Activated CD4-positive, alpha-beta T cell treated with anti-CD3 and anti-CD28 coated beads, Interleukin-2, amount 50 U/mL, for 4 hours (primary cell): Measurements from ENCODE around the gene FBXL7.

Experiments used
- DNase-seq, 2 experiments: peaks; one replicate each; pipeline ENCODE4 v3.0.0-alpha.2; 2020

Gene FBXL7

GRCh38 chr5:15585841-15586591 lies 86.0 kb downstream of the FBXL7 start:
- DNase-seq = no peak

- DNase-seq = no peak
Observed at GRCh38 chr5:15587916-15588315, 87.9 kb downstream of the FBXL7 start.

GRCh38 chr5:15592728-15593127 lies 92.7 kb downstream of the FBXL7 start:
- DNase-seq = no peak

- DNase-seq = no peak
Observed at GRCh38 chr5:15594977-15595568, 95.1 kb downstream of the FBXL7 start.

GRCh38 chr5:15595929-15596328 lies 95.9 kb downstream of the FBXL7 start:
- no peak for DNase-seq

DNA sequence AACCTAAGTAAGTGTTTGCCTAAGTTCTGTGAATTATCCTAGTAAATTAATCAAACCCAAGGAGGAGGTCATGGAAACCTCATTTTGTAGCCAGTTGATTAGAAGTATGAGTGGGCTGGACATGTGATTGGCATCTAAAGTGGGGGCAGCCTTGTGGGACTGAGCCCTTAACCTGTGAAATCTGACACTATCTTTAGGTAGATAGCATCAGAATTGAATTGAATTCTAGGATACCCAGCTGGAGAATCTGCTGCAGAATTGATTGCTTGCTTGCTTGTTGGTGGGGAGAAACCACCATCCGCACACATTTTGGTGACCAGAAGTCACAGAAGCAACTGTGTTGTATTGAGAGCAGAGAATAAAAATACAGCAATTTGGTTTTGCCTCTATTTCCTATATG lies 97.0 kb downstream of the FBXL7 start:
- DNase-seq = no peak

GRCh38 chr5:15597804-15598203 lies 97.8 kb downstream of the FBXL7 start:
- no peak for DNase-seq

DNA sequence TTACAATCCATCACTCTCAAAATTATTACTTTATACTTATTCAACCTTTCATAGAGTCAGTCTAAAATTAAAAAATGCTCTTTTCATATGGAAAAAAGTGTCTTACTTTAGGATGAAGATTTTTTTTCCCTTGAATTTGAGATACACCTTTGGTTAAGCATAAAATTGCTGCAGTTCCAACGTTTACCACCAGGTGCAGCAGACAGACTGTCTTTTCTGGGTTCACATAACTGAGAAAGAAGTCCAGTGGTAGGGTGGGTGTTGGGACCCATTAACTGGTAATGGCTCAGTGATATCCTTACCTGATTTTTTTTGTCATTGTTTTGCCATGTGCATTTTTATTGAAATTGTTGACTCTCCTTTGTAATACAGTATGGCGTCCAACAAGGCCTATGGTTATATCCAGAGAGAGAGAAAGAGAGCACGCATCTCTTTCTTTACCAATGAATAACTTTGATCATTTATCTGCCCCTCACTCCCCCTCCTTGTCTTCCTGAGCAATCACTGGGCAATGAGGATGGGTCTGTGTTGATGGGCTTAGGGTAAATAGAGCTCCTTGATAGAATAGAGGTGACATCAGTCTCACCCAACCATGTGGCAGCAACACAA lies 98.4 kb downstream of the FBXL7 start:
- DNase-seq = no peak

DNA sequence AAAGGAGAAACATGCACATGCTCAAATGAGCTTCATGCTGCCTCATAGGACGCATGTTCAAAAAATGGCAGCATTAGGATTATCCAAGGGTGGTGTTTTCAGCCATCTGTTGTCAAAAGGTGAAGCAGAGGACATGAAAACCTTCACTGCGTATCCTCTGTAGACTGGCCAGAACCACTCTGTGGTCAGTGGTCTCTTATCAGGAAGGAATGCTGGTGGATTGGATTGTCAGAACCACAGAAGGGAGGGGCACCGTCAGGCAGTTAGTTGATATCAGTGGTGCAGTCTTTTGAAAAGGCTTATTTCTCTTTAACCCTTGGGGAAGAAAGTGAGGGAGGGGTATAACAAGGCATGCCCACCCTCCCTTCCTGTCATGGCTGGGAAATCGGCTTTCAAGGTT lies 100.1 kb downstream of the FBXL7 start:
- DNase-seq = no peak

DNA sequence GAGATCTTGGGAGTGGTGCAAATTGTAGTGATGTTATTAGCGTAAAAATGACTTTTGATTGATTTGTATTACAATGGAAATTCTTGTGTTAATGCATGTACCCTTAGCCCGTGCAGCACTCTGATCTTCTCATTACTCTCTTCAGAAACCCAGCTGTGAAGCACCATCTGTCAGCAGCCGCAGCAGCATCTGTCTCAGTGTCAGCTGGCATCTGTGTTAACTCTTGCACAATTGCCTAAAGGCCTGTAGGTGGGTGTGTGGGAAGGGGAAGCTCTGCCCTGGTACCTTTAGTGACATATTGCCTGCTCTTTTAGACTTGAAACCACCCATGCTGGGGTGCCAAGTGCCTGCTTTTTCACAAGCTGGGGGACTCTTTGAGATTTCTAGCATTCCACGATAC lies 101.3 kb downstream of the FBXL7 start:
- DNase-seq = no peak

GRCh38 chr5:15601853-15602252 lies 101.9 kb downstream of the FBXL7 start:
- DNase-seq = no peak

DNA sequence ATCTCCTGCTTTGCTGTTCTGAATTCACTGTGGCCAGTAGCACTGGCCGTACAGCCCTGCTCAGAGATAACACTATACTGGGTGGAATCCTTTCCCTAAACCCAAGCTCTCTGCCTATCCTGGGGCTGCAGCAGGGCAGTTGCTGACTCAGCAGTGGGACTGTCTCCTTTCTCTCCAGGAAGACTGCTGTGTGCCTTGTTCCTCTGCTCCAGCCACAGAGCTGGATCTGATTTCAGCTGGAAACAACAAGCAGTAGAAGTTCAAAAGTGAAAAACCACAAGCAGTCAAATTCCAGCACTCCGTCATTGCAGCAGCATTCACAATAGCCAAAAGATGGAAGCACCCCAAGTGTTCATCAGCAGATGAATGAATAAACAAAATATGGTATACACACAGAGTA lies 105.0 kb downstream of the FBXL7 start:
- DNase-seq = no peak

- DNase-seq = no peak
Observed at GRCh38 chr5:15606197-15606596, 106.2 kb downstream of the FBXL7 start.

- no peak for DNase-seq
Observed at GRCh38 chr5:15607076-15607475, 107.1 kb downstream of the FBXL7 start.

DNA sequence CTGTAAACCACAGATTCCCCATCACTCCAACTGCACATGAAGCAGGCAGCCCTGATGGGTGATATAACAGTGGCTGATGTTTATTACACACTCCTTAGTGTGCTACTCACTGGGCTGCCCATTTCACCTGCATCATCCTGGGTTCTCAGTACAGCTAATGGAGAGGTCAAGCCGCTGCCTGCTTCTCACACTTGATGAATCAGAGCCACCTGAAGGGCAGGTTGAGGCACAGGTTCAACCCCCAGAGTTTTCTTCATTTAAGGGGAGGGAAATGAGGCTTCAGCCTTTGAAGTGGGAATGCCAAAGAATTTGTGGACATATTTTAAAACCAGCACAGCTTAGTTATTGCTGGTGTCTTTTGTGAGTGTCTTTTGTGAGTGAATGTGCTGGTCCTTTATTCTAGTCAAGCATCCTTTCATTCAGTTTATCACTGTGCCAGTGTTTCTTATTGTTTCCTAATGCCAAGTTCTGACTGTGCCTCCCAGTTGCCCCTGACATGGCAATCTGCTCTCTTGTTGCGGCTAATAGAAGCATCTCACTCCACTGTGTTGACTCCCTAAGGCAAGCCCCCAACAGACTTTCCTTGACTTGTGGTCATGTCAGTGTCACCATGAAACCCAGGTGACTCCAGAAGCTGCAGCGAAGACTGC lies 109.2 kb downstream of the FBXL7 start:
- DNase-seq = no peak

- no peak for DNase-seq
Observed at GRCh38 chr5:15610216-15610615, 110.2 kb downstream of the FBXL7 start.

GRCh38 chr5:15611008-15611407 lies 111.0 kb downstream of the FBXL7 start:
- no peak for DNase-seq

GRCh38 chr5:15612915-15613635 lies 113.1 kb downstream of the FBXL7 start:
- DNase-seq = no peak

DNA sequence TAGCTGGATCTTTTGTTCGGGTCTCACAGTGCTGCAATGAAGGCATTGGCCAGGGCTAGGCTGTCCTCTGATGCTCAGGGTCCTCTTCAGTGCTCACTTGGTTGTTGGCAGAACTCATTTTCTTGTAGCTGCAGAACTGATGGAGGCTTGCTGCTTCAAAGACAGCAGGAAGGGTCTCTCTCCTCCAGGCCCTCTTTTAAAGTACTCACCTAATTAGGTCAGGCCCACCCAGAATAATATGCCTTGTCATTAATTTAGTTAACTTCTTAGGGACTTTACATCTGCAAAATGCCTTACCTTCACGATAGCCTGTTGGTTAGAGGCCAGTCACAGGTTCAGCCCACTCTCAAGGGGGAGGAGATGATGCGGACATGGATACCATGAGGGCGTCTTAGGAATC lies 114.7 kb downstream of the FBXL7 start:
- DNase-seq = no peak

DNA sequence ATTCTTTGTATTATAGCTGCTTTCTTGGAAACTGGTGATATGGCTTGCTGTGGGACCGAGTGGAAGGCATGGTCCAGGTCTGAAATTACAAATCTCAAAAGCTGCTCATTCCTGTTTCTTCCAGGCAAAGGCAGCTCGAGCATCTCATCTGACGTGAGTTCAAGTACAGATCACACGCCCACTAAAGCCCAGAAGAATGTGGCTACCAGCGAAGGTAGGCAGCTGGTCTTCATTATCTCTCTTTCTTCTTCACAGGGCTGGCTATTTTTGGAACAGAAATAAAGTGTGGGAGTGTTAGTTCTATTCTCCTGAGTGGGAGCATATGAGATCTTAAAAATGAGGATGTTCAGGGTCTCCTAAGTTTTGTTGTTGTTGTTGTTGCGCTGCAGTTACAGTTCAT lies 115.9 kb downstream of the FBXL7 start:
- DNase-seq = no peak

GRCh38 chr5:15618938-15619337 lies 119.0 kb downstream of the FBXL7 start:
- DNase-seq = no peak

DNA sequence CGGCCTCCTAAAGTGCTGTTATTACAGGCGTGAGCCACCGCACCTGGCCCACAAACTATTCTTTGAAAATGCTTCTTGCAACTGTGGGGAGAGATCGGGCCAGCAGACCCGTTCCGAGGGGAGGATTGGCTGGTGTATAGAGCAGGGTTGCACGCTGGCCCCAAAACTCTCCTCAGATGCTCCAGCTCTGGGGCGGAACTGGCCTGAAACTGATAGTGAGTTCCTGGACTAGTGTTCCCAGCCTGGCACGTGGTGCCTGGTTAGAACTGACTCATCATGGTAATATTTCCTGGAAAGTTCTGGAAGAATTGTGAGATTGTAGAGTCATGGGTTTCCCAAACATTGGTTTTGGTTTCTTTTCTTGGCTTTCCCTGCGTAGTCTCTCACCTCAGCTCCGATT lies 120.5 kb downstream of the FBXL7 start:
- no peak for DNase-seq

GRCh38 chr5:15621094-15621493 lies 121.1 kb downstream of the FBXL7 start:
- no peak for DNase-seq
